Peyer's patch (tissue), 4 donors: ENCODE results near the gene DTD2.

Experiments
- POLR2A ChIP-seq, 2 donors: fragments of 450-650 bp; IDR thresholded peaks; one replicate each; pipeline ENCODE4 v1.5.1; 2017; ENCODE audit warnings: antibody characterized with exemption in 2 of 2, mild to moderate bottlenecking in 2 of 2, moderate library complexity in 2 of 2
- TF ChIP-seq, protein P1 (sequence below), 6 experiments: fragments of 450-650 bp in 4 of 6; fragments of 200-600 bp in 2 of 6; sonication (generic) in 1 of 6; IDR thresholded peaks; one replicate each; pipeline ENCODE4 v1.5.1; 2017 to 2019; ENCODE audit warnings: antibody characterized with exemption in 6 of 6, mild to moderate bottlenecking in 3 of 6, moderate library complexity in 1 of 6

DNA sequence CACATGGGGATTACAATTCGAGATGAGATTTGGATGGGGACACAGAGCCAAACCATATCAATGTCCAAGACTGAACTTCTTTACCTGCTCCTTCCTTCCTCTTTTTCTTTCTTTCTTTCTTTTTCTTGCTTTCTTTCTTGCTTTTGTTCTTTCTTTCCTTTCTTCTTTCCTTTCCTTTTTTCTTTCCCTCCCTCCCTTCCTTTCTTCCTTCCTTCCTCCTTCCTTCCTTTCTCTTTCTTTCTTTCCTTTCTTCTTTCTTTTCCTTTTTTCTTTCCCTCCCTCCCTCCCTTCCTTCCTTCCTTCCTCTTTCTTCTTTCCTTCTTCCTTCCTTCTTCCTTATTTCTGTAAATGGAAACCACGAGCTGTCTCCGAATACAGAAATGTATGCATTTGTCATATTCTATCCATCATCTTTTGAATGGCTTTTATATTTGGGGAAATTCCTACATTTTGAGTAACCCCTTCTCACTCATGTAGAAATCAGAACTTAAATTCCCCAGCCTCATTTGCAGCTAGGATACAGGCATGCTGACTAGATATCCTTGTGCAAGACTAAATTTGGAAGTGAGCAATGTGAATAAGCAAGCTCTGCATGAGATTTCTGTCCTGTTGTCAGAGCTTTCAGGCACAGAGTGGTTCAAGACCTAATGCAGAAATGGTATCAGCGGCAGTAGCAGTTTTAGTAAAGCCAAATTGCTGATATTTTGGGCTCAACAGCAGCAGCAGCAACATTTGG is 19.0 kb upstream of the DTD2 start:
- TF ChIP-seq, protein P1, sequence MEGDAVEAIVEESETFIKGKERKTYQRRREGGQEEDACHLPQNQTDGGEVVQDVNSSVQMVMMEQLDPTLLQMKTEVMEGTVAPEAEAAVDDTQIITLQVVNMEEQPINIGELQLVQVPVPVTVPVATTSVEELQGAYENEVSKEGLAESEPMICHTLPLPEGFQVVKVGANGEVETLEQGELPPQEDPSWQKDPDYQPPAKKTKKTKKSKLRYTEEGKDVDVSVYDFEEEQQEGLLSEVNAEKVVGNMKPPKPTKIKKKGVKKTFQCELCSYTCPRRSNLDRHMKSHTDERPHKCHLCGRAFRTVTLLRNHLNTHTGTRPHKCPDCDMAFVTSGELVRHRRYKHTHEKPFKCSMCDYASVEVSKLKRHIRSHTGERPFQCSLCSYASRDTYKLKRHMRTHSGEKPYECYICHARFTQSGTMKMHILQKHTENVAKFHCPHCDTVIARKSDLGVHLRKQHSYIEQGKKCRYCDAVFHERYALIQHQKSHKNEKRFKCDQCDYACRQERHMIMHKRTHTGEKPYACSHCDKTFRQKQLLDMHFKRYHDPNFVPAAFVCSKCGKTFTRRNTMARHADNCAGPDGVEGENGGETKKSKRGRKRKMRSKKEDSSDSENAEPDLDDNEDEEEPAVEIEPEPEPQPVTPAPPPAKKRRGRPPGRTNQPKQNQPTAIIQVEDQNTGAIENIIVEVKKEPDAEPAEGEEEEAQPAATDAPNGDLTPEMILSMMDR (IDR thresholded peaks at IDR 0.05), result no peak
- no peak for TF ChIP-seq POLR2A (IDR thresholded peaks at IDR 0.05)
